Small intestine (tissue), 7 donors: ENCODE data around the gene CLEC7A. TPM values are rescaled to one million over a fixed set of nuclear protein-coding genes. Genes with fewer than 3 reads are reported as not detected.

ENCODE experiments used
- DNase-seq, 2 donors: peaks; one replicate each; pipeline versions ENCODE4 v3.0.0 to v3.0.0-alpha.2; 2013
- FAIRE-seq: peaks from 2 replicates; lab custom pipeline; 2012; peaks lifted over from hg19 to GRCh38; lab: Jason Lieb, UNC
- H3K27ac ChIP-seq, 3 donors: one replicate each; pipeline ENCODE4 v1.5.1; 2013; ENCODE audit warnings: low read length in 2 of 3, mild to moderate bottlenecking in 2 of 3, control low read depth in 1 of 3, inconsistent platforms in 1 of 3, low read depth in 1 of 3, moderate library complexity in 1 of 3
- H3K27me3 ChIP-seq, 3 donors: one replicate each; pipeline ENCODE4 v1.6.1; 2013; ENCODE audit warnings: low read length in 3 of 3, inconsistent platforms in 1 of 3; ENCODE audit not compliant: control insufficient read depth in 3 of 3, insufficient read depth in 3 of 3
- H3K36me3 ChIP-seq, 3 donors: one replicate each; pipeline ENCODE4 v1.6.1; 2013; ENCODE audit warnings: low read length in 3 of 3, inconsistent platforms in 1 of 3, low read depth in 1 of 3, mild to moderate bottlenecking in 1 of 3, moderate library complexity in 1 of 3; ENCODE audit not compliant: control insufficient read depth in 3 of 3, insufficient read depth in 2 of 3
- H3K4me1 ChIP-seq, 3 donors: one replicate each; pipeline ENCODE4 v1.6.1; 2013; ENCODE audit warnings: low read length in 2 of 3, inconsistent platforms in 1 of 3, low read depth in 1 of 3, mild to moderate bottlenecking in 1 of 3, moderate library complexity in 1 of 3; ENCODE audit not compliant: control insufficient read depth in 3 of 3, insufficient read depth in 2 of 3
- H3K4me3 ChIP-seq, 3 donors: one replicate each; pipeline ENCODE4 v1.5.1; 2013; ENCODE audit warnings: low read length in 3 of 3, control low read depth in 1 of 3, inconsistent platforms in 1 of 3, low read depth in 1 of 3, mild to moderate bottlenecking in 1 of 3, moderate library complexity in 1 of 3
- H3K9me3 ChIP-seq, 2 donors: one replicate each; pipeline ENCODE4 v1.6.1; 2013; ENCODE audit warnings: low read depth in 1 of 2, low read length in 1 of 2; ENCODE audit not compliant: control insufficient read depth in 2 of 2, insufficient read depth in 1 of 2
- WGBS, 3 donors: extraction: QIAGEN DNeasy Blood & Tissue Kit; methylation state at CpG; one replicate each; pipeline ENCODE4 v1.1.7; 2013; 5-methylcytosine and 5-hydroxymethylcytosine counted together
- polyA plus RNA-seq, 4 donors: library from polyadenylated mRNA; stranded (reverse) in 3 of 4; unstranded in 1 of 4; fragments of 200-250 nt in 3 of 4; fragments of 120-200 nt in 1 of 4; gene quantifications; one replicate each; pipeline versions ENCODE4 v1.2.1 to v1.2.3, GENCODE V29; 2013
- donor health status: healthy with polysubstance abuse.
- donor health status: control.
- donor health status: control.
- donor health status: Bipolar disorder and iron deficiency.
- donor health status: healthy.

CLEC7A gene
- polyA plus RNA-seq, 4 donors: 0.45 to 7.2 (median 5.2) TPM

GRCh38 chr12:10113920-10114319, 16.1 kb downstream of the CLEC7A start:
- FAIRE-seq: no peak
- Histone ChIP-seq H3K27me3 (no peaks in the 10 kb centered on the region), H3K36me3 (no peaks in the 10 kb centered on the region), H3K9me3 (peaks cover 0 to 9% of the 10 kb centered on the region in 2 donors), H3K4me3 (no peak overlapping the region), H3K27ac (no peak overlapping the region), H3K4me1 (no peaks in the 10 kb centered on the region)
- DNase-seq: no peak
- WGBS, 3 donors: 13 to 57% (median 23%) methylated on average over 1 of the region's 1 CpG

- H3K36me3 ChIP-seq: no peaks in the 10 kb centered on the region
- WGBS, 3 donors: 88 to 97% (median 92%) methylated on average over 1 of the region's 1 CpG
- DNase-seq (no peak), FAIRE-seq (no peak)
- no peak overlapping the region for H3K27ac ChIP-seq
- no peak overlapping the region for H3K4me3 ChIP-seq
- H3K9me3 ChIP-seq: peaks cover 0 to 9% of the 10 kb centered on the region in 2 donors
- H3K4me1 ChIP-seq: no peaks in the 10 kb centered on the region
- no peaks in the 10 kb centered on the region for H3K27me3 ChIP-seq
Measured at GRCh38 chr12:10113075-10113474, 16.9 kb downstream of the CLEC7A start.

- FAIRE-seq (no peak), DNase-seq (no peak)
- peaks cover 0 to 9% of the 10 kb centered on the region in 2 donors for H3K9me3 ChIP-seq
- H3K4me3 ChIP-seq: no peak overlapping the region
- no peaks in the 10 kb centered on the region for H3K4me1 ChIP-seq
- no peaks in the 10 kb centered on the region for H3K27me3 ChIP-seq
- no peak overlapping the region for H3K27ac ChIP-seq
- WGBS, 3 donors: 91 to 92% (median 91%) methylated on average over 38 of the region's 38 CpGs
- no peaks in the 10 kb centered on the region for H3K36me3 ChIP-seq
Measured at GRCh38 chr12:10111451-10111850, 18.5 kb downstream of the CLEC7A start.

- DNase-seq (no peak), FAIRE-seq (no peak)
- WGBS, 3 donors: 82 to 88% (median 85%) methylated on average over 2 of the region's 2 CpGs
Measured at GRCh38 chr12:10110256-10110844, 19.6 kb downstream of the CLEC7A start.

GRCh38 chr12:10102322-10102721, 27.7 kb downstream of the CLEC7A start:
- DNase-seq (no peak), FAIRE-seq (no peak)
- 57 to 73% (median 64%) methylated on average over 2 of the region's 2 CpGs for WGBS, 3 donors
- Histone ChIP-seq H3K27me3 (no peaks in the 10 kb centered on the region), H3K4me3 (no peak overlapping the region), H3K36me3 (no peaks in the 10 kb centered on the region), H3K27ac (no peak overlapping the region), H3K4me1 (no peaks in the 10 kb centered on the region), H3K9me3 (no peaks in the 10 kb centered on the region)

More at GRCh38 chr12:10110256-10110844, 19.6 kb downstream of the CLEC7A start:
- Histone ChIP-seq H3K36me3 (no peaks in the 10 kb centered on the region), H3K4me1 (no peaks in the 10 kb centered on the region), H3K4me3 (no peak overlapping the region), H3K27me3 (no peaks in the 10 kb centered on the region), H3K9me3 (peaks cover 0 to 9% of the 10 kb centered on the region in 2 donors), H3K27ac (no peak overlapping the region)

GRCh38 chr12:10101648-10102220, 28.3 kb downstream of the CLEC7A start:
- DNase-seq (no peak), FAIRE-seq (no peak)
- Histone ChIP-seq H3K4me3 (no peak overlapping the region), H3K27ac (no peak overlapping the region), H3K9me3 (no peaks in the 10 kb centered on the region), H3K36me3 (no peaks in the 10 kb centered on the region), H3K4me1 (no peaks in the 10 kb centered on the region), H3K27me3 (no peaks in the 10 kb centered on the region)
- WGBS, 3 donors: 60 to 70% (median 64%) methylated on average over 1 of the region's 1 CpG

GRCh38 chr12:10101042-10101579, 28.9 kb downstream of the CLEC7A start:
- H3K4me3 ChIP-seq: no peak overlapping the region
- WGBS, 3 donors: 43 to 55% (median 49%) methylated on average over 5 of the region's 5 CpGs
- no peaks in the 10 kb centered on the region for H3K36me3 ChIP-seq
- H3K4me1 ChIP-seq: no peaks in the 10 kb centered on the region
- peak overlapping the region in 2 of 3 donors; percentile 6 to 31 for H3K27ac ChIP-seq
- DNase-seq: no peak
- no peaks in the 10 kb centered on the region for H3K27me3 ChIP-seq
- no peak for FAIRE-seq
- no peaks in the 10 kb centered on the region for H3K9me3 ChIP-seq

- whole genome bisulfite sequencing, 3 donors: 49 to 75% (median 72%) methylated on average over 10 of the region's 10 CpGs
- DNase-seq (no peak), FAIRE-seq (no peak)
- Histone ChIP-seq H3K4me3 (no peak within 1 kb of the TSS), H3K27ac (peak within 1 kb of the TSS in 2 of 3 donors; percentile 15 to 71), H3K4me1 (no peaks in the 10 kb centered on the region), H3K27me3 (no peaks in the 10 kb centered on the region), H3K36me3 (no peaks in the 10 kb centered on the region), H3K9me3 (no peaks in the 10 kb centered on the region)
Measured at GRCh38 chr12:10098791-10099190, 31.2 kb downstream of the CLEC7A start, which contains the start of gene CLEC1A. Gene CLEC1A (minus strand): TSS chr12:10098985. CDS start chr12:10098922, 63 bp downstream.
